Bronchial epithelial cell (primary cell): ENCODE data around the gene FAM222A. TPM values are rescaled to one million over a fixed set of nuclear protein-coding genes. Genes with fewer than 3 reads are reported as not detected.

Experiments
- DNase-seq: peaks from one replicate; pipeline ENCODE4 v3.0.0-alpha.2; 2010; ENCODE audit warnings: low read depth
- FAIRE-seq: peaks from 2 replicates; lab custom pipeline; 2011; peaks lifted over from hg19 to GRCh38; lab: Jason Lieb, UNC
- H3K27me3 ChIP-seq: 2 replicates; pipeline ENCODE4 v1.5.1; 2011; ENCODE audit warnings: low read length; ENCODE audit not compliant: control insufficient read depth, insufficient read depth
- H3K36me3 ChIP-seq: 2 replicates; pipeline ENCODE4 v1.5.1; 2011; ENCODE audit warnings: low read length; ENCODE audit not compliant: control insufficient read depth, insufficient read depth
- H3K4me3 ChIP-seq: 2 replicates; pipeline ENCODE4 v1.5.1; 2011; ENCODE audit warnings: mild to moderate bottlenecking, low read depth, low read length, control low read depth
- total RNA-seq: library from RNA; depleted of rRNA; stranded (reverse); fragments of >200 nt; gene quantifications from 2 replicates; pipeline ENCODE4 v1.2.1, GENCODE V29; 2014
- TF ChIP-seq, protein P1 (sequence below): IDR thresholded peaks from 2 replicates; pipeline ENCODE4 v1.5.1; 2011; ENCODE audit warnings: mild to moderate bottlenecking, moderate library complexity, low read length, control low read depth, inconsistent platforms; ENCODE audit not compliant: insufficient read depth, severe bottlenecking

FAM222A gene
- total RNA-seq, 1 donor from 2014 or later: not detected

DNA sequence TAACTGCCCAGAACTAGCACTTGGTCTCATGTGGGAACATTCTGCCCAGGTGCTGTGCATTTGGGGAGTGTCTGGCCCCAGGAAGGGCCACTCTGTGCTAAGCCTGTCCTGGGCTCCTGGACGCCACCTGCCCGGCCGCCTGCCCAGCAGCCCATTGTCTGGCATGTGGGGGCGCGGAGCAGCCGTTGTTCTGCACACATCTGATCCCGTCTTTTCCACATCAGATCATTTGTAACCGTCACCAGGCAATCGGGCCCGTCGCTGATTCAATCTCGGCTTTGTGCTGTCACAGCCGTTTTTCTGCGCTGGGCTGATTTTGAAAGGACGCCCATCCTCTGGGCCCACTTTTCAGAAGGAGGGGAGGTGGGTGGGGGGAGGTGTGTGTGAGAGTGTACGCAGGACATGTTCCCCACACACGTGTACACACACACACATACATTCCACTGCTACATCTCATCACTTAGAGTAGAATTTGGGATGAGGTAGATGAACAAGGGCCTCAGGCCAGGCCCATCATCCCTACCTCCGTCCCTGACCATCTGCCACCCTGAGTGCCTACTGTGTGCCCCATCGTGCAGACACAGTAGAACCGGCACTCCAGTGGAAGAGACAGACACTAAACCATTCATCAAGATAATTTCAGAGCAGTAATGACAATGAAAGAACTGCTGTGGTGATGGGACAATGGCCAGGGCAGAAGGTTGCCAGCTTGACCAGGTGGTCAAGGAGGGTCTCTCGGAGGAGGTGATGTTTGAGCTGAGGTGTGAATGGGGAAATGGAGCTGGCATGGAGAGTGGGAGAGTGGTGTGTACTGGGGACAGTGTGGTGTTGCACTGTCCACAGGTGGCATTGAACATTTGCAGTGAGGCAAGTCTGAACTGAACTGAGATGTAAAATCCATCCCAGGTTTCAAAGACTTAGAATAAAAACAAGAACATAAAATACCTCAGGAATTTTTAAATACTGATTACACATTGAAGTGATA, 19.0 kb downstream of the FAM222A start:
- TF ChIP-seq, protein P1, sequence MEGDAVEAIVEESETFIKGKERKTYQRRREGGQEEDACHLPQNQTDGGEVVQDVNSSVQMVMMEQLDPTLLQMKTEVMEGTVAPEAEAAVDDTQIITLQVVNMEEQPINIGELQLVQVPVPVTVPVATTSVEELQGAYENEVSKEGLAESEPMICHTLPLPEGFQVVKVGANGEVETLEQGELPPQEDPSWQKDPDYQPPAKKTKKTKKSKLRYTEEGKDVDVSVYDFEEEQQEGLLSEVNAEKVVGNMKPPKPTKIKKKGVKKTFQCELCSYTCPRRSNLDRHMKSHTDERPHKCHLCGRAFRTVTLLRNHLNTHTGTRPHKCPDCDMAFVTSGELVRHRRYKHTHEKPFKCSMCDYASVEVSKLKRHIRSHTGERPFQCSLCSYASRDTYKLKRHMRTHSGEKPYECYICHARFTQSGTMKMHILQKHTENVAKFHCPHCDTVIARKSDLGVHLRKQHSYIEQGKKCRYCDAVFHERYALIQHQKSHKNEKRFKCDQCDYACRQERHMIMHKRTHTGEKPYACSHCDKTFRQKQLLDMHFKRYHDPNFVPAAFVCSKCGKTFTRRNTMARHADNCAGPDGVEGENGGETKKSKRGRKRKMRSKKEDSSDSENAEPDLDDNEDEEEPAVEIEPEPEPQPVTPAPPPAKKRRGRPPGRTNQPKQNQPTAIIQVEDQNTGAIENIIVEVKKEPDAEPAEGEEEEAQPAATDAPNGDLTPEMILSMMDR: no peak
- no peak for DNase-seq
- H3K4me3 ChIP-seq: no peak overlapping the region
- no peaks in the 10 kb centered on the region for H3K36me3 ChIP-seq
- peaks cover 3% of the 10 kb centered on the region for H3K27me3 ChIP-seq
- peak; percentile 68 for FAIRE-seq

DNA sequence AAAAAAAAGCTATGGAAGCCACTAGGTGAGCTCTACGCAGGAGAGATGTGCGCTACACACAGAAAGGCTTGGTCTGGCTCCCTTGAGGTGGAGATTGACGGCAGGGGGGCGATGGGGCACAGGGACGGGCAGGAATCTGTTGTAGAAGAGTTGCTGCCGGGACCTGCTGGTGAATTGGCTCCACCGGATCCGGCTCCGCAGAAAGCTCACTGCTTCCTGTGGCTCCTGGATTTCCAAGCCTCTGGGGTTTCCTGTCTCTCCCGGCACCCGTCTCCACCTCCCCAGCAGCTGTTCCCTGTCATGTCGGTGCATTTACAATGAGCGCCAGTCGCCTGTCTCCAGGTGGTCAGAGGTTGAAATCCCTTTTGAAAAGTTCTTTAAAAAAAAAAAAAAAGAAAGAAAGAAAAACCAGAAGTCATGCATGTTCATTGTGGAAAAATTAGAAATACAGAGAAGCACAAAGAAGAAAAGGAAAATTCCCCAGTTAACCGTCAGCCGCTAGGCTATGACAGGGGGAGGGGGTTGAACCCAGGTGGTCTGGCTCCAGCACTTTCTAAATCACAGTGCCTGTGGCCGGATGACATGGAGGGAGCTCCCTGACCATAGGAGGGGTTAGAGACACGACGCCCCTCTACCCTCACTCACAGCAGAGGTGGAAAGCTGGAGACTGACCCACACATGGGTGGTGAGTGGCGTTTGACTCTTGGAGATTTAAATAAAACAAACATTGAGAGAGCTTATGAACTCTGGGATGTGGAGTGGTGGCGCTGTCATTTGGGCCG, 20.8 kb downstream of the FAM222A start:
- DNase-seq (no peak), FAIRE-seq (no peak)
- Histone ChIP-seq H3K36me3 (no peaks in the 10 kb centered on the region), H3K27me3 (peaks cover 8% of the 10 kb centered on the region), H3K4me3 (no peak overlapping the region)
- TF ChIP-seq, protein P1: no peak

DNA sequence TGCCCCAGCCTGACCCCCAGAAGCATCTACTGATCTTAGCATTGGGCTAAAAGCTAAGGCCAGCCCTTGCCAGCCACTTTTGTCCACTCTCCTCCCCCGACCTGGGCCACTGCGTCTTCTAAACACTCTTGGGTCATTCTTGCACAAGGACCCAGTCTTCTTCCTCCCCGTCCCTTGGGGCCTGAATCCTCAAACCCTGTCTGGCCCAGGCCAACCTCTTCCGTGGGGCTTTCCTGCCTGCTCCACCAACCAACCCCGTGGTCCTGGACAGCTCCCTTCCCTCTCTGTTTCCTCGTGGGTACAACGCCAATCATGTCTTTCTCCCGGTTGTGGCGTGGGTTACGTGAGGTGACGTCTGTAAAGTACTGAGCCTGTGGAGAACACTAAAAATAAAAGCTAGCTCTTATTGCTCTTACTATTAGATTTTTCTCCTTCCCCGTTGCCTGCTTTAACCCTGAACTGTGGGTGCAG, 21.5 kb downstream of the FAM222A start:
- DNase-seq (no peak), FAIRE-seq (no peak)
- Histone ChIP-seq H3K4me3 (no peak overlapping the region), H3K27me3 (peaks cover 8% of the 10 kb centered on the region), H3K36me3 (no peaks in the 10 kb centered on the region)
- TF ChIP-seq, protein P1: no peak

DNA sequence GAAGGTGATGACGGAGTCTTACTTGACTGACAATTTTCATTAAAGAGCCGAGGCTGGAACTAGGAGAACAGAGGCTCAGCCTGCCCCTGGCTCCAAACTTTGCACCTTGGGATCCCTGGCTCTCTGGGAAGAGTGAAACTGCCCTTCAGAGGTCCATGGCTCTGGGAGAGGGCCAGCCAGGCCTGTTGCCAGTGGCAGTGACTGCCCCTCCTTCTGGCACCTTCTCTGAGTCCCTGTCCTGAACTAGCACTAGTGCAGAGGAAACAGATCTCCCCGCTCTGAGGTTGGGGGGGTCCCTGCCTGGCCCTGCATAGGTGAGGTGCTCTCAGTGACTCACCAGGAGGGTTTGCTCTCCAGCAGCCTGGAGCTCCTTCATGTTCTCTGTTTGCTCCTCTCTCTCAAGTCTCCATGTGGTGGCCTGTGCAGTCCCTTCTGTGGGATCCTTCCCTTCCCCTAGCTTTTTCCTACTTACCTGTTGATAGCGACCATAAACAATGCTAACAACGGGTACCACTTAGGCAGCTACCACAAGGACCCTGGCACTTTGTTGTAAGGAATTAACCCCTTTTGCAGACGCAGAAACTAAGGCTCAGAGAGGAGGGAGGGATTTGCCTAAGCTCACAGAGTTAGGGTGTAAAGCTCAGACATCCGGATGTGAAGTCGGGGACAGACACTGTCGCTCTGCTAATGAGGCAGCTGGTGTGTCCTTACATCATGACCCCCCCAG, 22.4 kb downstream of the FAM222A start:
- H3K36me3 ChIP-seq: no peaks in the 10 kb centered on the region
- FAIRE-seq (peak; percentile 50), DNase-seq (no peak)
- TF ChIP-seq, protein P1: no peak
- no peak overlapping the region for H3K4me3 ChIP-seq
- H3K27me3 ChIP-seq: peaks cover 8% of the 10 kb centered on the region

DNA sequence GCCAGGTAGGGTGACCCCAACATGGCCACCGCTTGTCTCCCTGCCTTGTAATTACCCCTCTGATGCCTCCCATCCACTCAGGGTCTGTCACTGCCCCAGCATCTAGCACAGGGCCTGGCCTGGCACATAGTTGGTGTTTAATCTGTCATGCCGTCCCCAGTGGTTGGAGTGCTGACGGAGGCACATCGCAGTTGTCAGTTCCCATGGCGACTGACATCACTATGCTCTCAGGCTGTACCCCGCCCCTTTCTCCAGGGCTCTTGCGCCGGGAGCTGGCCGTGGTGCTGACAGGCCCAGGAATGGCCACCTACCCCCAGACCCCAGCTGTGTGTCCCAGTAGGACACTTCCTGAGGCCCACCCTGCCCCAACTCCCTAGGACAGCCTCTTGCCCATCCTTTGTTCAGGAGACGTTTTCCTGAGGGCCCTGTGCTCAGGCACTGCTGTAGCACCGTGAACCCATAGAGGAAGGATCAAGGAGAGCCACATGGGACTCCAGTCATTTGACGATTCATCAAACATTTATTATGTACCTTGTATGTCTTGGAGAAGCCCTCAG, 23.0 kb downstream of the FAM222A start:
- FAIRE-seq (no peak), DNase-seq (peak; percentile 29)
- TF ChIP-seq, protein P1: no peak

More for the DNA sequence above, 23.0 kb downstream of the FAM222A start:
- Histone ChIP-seq H3K27me3 (peaks cover 8% of the 10 kb centered on the region), H3K4me3 (no peak overlapping the region), H3K36me3 (no peaks in the 10 kb centered on the region)
